Peyer's patch (tissue), 4 donors: Measurements from ENCODE around the gene TICRR.

Experiments
- CTCF ChIP-seq, 6 experiments: fragments of 450-650 bp in 4 of 6; fragments of 200-600 bp in 2 of 6; sonication (generic) in 1 of 6; IDR thresholded peaks; one replicate each; pipeline ENCODE4 v1.5.1; 2017 to 2019; ENCODE audit warnings: antibody characterized with exemption in 6 of 6, mild to moderate bottlenecking in 3 of 6, moderate library complexity in 1 of 6
- POLR2A ChIP-seq, 2 donors: fragments of 450-650 bp; IDR thresholded peaks; one replicate each; pipeline ENCODE4 v1.5.1; 2017; ENCODE audit warnings: antibody characterized with exemption in 2 of 2, mild to moderate bottlenecking in 2 of 2, moderate library complexity in 2 of 2

DNA sequence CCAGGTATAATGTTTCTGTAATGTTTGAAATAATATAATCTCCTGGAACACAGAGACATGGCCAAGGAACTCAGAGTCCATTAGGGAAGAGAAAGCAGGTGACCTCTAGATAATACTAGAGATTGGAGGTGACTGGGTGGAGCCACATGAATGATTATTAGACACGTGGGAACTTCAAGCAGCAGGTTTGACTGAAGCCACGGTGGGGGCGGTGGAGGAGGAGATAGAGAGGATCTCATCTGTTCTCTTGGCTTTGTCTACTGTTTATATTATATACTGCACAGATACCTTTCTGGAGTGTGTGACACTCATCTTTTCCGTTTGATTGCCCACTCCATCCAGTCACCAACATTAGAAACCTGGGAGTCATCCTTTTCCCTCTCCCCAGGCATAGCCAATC, 46.3 kb downstream of the TICRR start:
- TF ChIP-seq CTCF (IDR thresholded peaks at IDR 0.05) = no peak
- no peak for TF ChIP-seq POLR2A (IDR thresholded peaks at IDR 0.05)
